Chondrocyte (in vitro differentiated cells): Measurements from ENCODE around the gene CYP3A4. TPM values are rescaled to one million over a fixed set of nuclear protein-coding genes. Genes with fewer than 3 reads are reported as not detected.
"Not testable (repeated sequence)": the region's sequence is repeated elsewhere in the genome, so short reads cannot be mapped to it uniquely, and the experiment has no call there.

ENCODE experiments used
- DNase-seq: peaks from one replicate; pipeline ENCODE4 v3.0.0; 2021; ENCODE audit warnings: mixed read lengths, low spot score
- H3K27ac Mint-ChIP-seq: one replicate; pipeline ENCODE4 v1.8.0; 2021; ENCODE audit warnings: mild to moderate bottlenecking, moderate library complexity, mixed read lengths; ENCODE audit not compliant: unreplicated experiment
- H3K27me3 Mint-ChIP-seq: 2 replicates; pipeline ENCODE4 v1.8.0; 2021; ENCODE audit warnings: low read depth, mixed read lengths
- H3K36me3 Mint-ChIP-seq: 2 replicates; pipeline ENCODE4 v1.8.0; 2021; ENCODE audit warnings: low read depth, mixed read lengths
- H3K4me1 Mint-ChIP-seq: 2 replicates; pipeline ENCODE4 v1.8.0; 2021; ENCODE audit warnings: low read depth, mild to moderate bottlenecking, mixed read lengths
- H3K4me3 Mint-ChIP-seq: one replicate; pipeline ENCODE4 v1.8.0; 2021; ENCODE audit warnings: mild to moderate bottlenecking, moderate library complexity, mixed read lengths; ENCODE audit not compliant: unreplicated experiment
- H3K9me3 Mint-ChIP-seq: 2 replicates; pipeline ENCODE4 v1.8.0; 2021; ENCODE audit warnings: low read depth, mixed read lengths
- CTCF ChIP-seq: fragments of 200-600 bp; sonication (generic); IDR thresholded peaks from 2 replicates; pipeline ENCODE4 v1.5.0; 2021; ENCODE audit warnings: antibody characterized with exemption, mild to moderate bottlenecking, moderate library complexity
- total RNA-seq: library from RNA; stranded (reverse); gene quantifications from 3 replicates; pipeline ENCODE4 v1.2.1, GENCODE V29; 2021

CYP3A4 gene
- total RNA-seq, 1 donor from 2014 or later, result not detected

- no peaks in the 10 kb centered on the region for H3K9me3 Mint-ChIP-seq
- DNase-seq, result no peak
- peaks cover 10% of the 10 kb centered on the region for H3K27me3 Mint-ChIP-seq
- TF ChIP-seq CTCF, result no peak
- no peak overlapping the region for H3K4me3 Mint-ChIP-seq
- H3K36me3 Mint-ChIP-seq, result no peaks in the 10 kb centered on the region
- no peaks in the 10 kb centered on the region for H3K4me1 Mint-ChIP-seq
- H3K27ac Mint-ChIP-seq, result no peak overlapping the region
Measured at GRCh38 chr7:99728615-99729014, 55.4 kb downstream of the CYP3A4 start.

DNA sequence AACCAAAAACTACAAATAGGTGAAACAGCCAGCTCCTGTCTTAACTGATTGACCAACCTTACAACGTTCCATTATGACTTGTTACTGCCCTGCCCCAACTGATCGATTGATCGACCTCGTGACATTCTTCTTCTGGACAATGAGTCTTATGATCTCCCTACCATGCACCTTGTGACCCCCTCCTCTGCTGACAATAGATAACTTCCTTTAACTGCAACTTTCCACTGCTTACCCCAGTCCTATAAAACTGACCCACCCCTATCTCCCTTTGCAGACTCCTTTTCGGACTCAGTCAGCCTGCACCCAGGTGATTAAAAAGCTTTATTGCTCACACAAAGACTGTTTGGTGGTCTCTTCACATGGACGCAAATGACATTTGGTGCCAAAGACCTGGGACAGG lies 60.8 kb downstream of the CYP3A4 start:
- not testable (repeated sequence) for H3K36me3 Mint-ChIP-seq, H3K27ac Mint-ChIP-seq, DNase-seq, H3K4me3 Mint-ChIP-seq, H3K4me1 Mint-ChIP-seq, H3K9me3 Mint-ChIP-seq
- peaks cover 16% of the 10 kb centered on the region for H3K27me3 Mint-ChIP-seq

- Mint-ChIP-seq H3K36me3 (no peaks in the 10 kb centered on the region), H3K27ac (no peak overlapping the region), H3K4me3 (no peak overlapping the region), H3K27me3 (peaks cover 16% of the 10 kb centered on the region), H3K9me3 (peaks cover 8% of the 10 kb centered on the region), H3K4me1 (no peaks in the 10 kb centered on the region)
- no peak for DNase-seq
- no peak for TF ChIP-seq CTCF
Measured at GRCh38 chr7:99720800-99721595, 63.0 kb downstream of the CYP3A4 start.

DNA sequence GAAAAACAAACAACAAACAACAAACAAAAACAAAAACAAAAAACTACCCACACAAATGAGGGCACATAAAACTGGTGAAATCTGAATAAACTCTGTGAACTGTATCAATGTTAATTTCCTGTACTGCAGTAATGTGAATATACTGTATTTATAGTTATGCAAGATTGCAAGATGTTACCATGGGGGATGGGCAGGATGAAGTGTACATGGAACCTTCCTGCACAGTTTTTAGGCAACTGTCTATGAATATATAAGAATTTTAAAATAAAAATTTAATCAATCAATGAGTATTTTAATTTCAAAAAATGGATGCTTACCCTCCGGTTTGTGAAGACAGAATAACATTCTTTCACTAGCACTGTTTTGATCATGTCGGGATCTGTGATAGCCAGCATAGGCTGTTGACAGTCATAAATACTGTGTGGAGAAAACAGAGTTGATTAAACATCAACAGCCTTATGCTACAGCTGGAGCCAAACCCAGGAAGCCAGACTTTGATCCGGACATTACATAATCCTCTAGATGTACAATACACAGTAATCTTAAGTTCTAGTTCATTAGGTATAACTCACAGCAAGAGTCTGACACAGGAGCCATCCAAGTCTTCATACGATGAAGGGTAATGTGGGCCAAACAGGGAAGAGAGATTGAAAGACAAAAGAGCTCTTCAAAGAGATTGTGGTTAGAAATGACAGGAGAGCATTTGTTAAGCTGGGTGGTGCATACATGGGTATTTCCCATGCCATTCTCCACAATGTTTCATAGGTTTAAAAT lies 63.8 kb downstream of the CYP3A4 start:
- TF ChIP-seq CTCF, result no peak

GRCh38 chr7:99713995-99714570 lies 69.9 kb downstream of the CYP3A4 start:
- no peak for DNase-seq
- Mint-ChIP-seq H3K9me3 (peaks cover 16% of the 10 kb centered on the region), H3K36me3 (peaks cover 3% of the 10 kb centered on the region), H3K27me3 (no peaks in the 10 kb centered on the region), H3K27ac (no peak overlapping the region), H3K4me3 (no peak overlapping the region), H3K4me1 (no peaks in the 10 kb centered on the region)
- TF ChIP-seq CTCF, result no peak

More for the DNA sequence above, 63.8 kb downstream of the CYP3A4 start:
- peaks cover 2% of the 10 kb centered on the region for H3K36me3 Mint-ChIP-seq
- H3K27me3 Mint-ChIP-seq, result peaks cover 16% of the 10 kb centered on the region
- peaks cover 12% of the 10 kb centered on the region for H3K9me3 Mint-ChIP-seq
- no peak overlapping the region for H3K27ac Mint-ChIP-seq
- no peak for DNase-seq
- H3K4me3 Mint-ChIP-seq, result no peak overlapping the region
- no peaks in the 10 kb centered on the region for H3K4me1 Mint-ChIP-seq
